ENCODE data around the gene CYP2A13. TPM values are rescaled to one million over a fixed set of nuclear protein-coding genes. Genes with fewer than 3 reads are reported as not detected.

Gene CYP2A13
- total and polyA plus RNA-seq, 9 of the 15 experiments (the other 6 are each of a cell fraction or from before 2014, with no cell fraction given): not detected

DNA sequence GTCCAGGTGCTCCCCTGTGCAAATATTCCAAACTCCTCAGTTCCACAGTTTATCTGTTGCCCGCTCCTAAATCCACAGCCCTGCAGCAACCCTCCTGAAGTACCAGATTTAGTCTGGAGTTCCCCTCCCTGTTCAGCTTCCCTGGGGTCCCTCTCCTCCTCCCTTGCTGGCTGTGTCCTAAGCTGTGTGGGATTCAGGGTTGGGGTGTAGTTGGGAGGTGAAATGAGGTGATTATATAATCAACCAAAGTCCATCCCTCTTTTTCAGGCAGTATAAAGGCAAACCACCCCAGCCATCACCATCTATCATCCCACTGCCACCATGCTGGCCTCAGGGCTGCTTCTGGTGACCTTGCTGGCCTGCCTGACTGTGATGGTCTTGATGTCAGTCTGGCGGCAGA, at the start of gene CYP2A13 (continued):
- TF ChIP-seq, protein P1, sequence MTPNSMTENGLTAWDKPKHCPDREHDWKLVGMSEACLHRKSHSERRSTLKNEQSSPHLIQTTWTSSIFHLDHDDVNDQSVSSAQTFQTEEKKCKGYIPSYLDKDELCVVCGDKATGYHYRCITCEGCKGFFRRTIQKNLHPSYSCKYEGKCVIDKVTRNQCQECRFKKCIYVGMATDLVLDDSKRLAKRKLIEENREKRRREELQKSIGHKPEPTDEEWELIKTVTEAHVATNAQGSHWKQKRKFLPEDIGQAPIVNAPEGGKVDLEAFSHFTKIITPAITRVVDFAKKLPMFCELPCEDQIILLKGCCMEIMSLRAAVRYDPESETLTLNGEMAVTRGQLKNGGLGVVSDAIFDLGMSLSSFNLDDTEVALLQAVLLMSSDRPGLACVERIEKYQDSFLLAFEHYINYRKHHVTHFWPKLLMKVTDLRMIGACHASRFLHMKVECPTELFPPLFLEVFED (CRISPR knock-in tag; conservative IDR thresholded peaks at IDR 0.05): no peak
- TF ChIP-seq MTF1 (CRISPR knock-in tag; IDR thresholded peaks at IDR 0.05; ENCODE audit: borderline replicate concordance): no peak
- no peak for TF ChIP-seq ZNF589 (CRISPR knock-in tag; IDR thresholded peaks at IDR 0.05; ENCODE audit: low read depth)

DNA sequence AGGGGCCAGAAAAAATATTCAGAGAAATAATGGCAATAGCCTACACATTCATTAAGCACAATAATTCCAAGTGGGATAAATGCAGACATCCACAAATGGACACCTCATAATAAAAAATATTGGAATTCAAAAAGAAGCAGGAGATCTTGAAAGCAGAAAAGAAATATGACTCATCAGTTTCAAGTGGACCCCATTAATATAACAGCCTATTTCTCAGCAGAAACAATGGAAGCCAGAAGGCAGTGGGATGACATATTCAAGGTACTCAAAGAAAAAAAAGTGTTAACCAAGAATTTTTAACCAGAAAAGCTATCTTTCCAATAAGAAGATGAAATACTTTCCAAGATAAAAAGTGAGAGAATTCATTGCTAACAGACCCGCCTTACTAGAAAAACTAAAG, 48.4 kb upstream of the CYP2A13 start:
- Histone ChIP-seq H3K9me1 (ENCODE audit: control insufficient read depth, insufficient read depth, low read length) (no peaks in the 10 kb centered on the region), H3K79me2 (ENCODE audit: control insufficient read depth, insufficient read depth, low read length) (no peaks in the 10 kb centered on the region), H3K27ac (ENCODE audit: extremely low read depth, low read depth, low read length) (no peak overlapping the region), H2AFZ (ENCODE audit: low read depth, low read length) (no peak overlapping the region), H3K27me3 (ENCODE audit: control insufficient read depth in 2 of 2, insufficient read depth in 2 of 2, low read length in 2 of 2) (peaks cover 0 to 8% of the 10 kb centered on the region in 2 experiments; a peak in 2 of 5 replicates), H3K4me3 (no peak overlapping the region), H3K9me3 (replicated peaks; ENCODE audit: control insufficient read depth, insufficient read depth, low read depth, low read length) (no peaks in the 10 kb centered on the region), H3K36me3 (ENCODE audit: control insufficient read depth, insufficient read depth, low read length) (no peaks in the 10 kb centered on the region), H4K20me1 (replicated peaks; ENCODE audit: control insufficient read depth, insufficient read depth, low read length) (no peaks in the 10 kb centered on the region), H3K4me1 (replicated peaks in 1 of 2; ENCODE audit: control insufficient read depth in 2 of 2, insufficient read depth in 2 of 2, low read length in 2 of 2) (no peaks in the 10 kb centered on the region), H3K9ac (ENCODE audit: insufficient read depth in 1 of 2, low read depth in 2 of 2, low read length in 2 of 2) (no peak overlapping the region), H3K4me2 (ENCODE audit: insufficient read depth, low read length) (no peak overlapping the region)
- ATAC-seq (no peak), DNase-seq (ENCODE audit: extremely low read depth in 1 of 4, low spot score in 3 of 4) (peak in 1 of 4 experiments; percentile 20), FAIRE-seq (no peak)
- BruUV-seq (replicated peaks): no TSS peak
- WGBS (ENCODE audit: insufficient coverage, low coverage, missing lambda C conversion rate): 0% methylated on average over 1 of the region's 1 CpG
- CTCF ChIA-PET (ENCODE audit: low intra/inter-chr PET ratio): no interaction called here
- in situ Hi-C loops (cut with MboI): no loop called here
- POLR2A ChIA-PET: no interaction called here
- intact Hi-C loops (cut with micrococcal nuclease): no loop called here
- TF ChIP-seq MAFF (IDR thresholded peaks at IDR 0.05; ENCODE audit: low read length): peak; percentile 21; the same call in 1 of the 2 replicates
- 0 out of 2 replicates have a peak, but pooled peaks have one; percentile 20 for TF ChIP-seq EHMT2 (IDR thresholded peaks at IDR 0.05)
- TF ChIP-seq TRIM24 (IDR thresholded peaks at IDR 0.05): peak; percentile 60 to 76; a peak in 3 of 4 replicates
- TF ChIP-seq, protein P2, sequence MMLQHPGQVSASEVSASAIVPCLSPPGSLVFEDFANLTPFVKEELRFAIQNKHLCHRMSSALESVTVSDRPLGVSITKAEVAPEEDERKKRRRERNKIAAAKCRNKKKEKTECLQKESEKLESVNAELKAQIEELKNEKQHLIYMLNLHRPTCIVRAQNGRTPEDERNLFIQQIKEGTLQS (IDR thresholded peaks at IDR 0.05): peak; percentile 76
- TF ChIP-seq, protein P2 (CRISPR knock-in tag; conservative IDR thresholded peaks at IDR 0.05): no peak
- TF ChIP-seq NFE2L1 (tag; IDR thresholded peaks at IDR 0.05; ENCODE audit: borderline replicate concordance, low read depth): peak; percentile 37; the same call in 1 of the 2 replicates
- TF ChIP-seq, protein P3, sequence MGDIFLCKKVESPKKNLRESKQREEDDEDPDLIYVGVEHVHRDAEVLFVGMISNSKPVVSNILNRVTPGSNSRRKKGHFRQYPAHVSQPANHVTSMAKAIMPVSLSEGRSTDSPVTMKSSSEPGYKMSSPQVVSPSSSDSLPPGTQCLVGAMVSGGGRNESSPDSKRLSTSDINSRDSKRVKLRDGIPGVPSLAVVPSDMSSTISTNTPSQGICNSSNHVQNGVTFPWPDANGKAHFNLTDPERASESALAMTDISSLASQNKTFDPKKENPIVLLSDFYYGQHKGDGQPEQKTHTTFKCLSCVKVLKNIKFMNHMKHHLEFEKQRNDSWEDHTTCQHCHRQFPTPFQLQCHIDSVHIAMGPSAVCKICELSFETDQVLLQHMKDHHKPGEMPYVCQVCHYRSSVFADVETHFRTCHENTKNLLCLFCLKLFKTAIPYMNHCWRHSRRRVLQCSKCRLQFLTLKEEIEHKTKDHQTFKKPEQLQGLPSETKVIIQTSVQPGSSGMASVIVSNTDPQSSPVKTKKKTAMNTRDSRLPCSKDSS (IDR thresholded peaks at IDR 0.05; ENCODE audit: low read depth, partially characterized antibody): peak; percentile 38
- TF ChIP-seq JUND (IDR thresholded peaks at IDR 0.05; ENCODE audit: borderline replicate concordance, low read depth, low read length): peak; percentile 37; the same call in 1 of the 2 replicates
- peak; percentile 49; the same call in 2 of the 3 replicates for TF ChIP-seq JUND (tag; IDR thresholded peaks at IDR 0.05; ENCODE audit: borderline replicate concordance, low read depth, low read length)
- no peak for TF ChIP-seq ZNF133 (CRISPR knock-in tag; IDR thresholded peaks at IDR 0.05)
- TF ChIP-seq, protein P4, sequence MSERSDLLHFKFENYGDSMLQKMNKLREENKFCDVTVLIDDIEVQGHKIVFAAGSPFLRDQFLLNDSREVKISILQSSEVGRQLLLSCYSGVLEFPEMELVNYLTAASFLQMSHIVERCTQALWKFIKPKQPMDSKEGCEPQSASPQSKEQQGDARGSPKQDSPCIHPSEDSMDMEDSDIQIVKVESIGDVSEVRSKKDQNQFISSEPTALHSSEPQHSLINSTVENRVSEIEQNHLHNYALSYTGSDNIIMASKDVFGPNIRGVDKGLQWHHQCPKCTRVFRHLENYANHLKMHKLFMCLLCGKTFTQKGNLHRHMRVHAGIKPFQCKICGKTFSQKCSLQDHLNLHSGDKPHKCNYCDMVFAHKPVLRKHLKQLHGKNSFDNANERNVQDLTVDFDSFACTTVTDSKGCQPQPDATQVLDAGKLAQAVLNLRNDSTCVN (CRISPR knock-in tag; IDR thresholded peaks at IDR 0.05): no peak
- TF ChIP-seq C11orf30 (IDR thresholded peaks at IDR 0.05; ENCODE audit: low read depth): peak; percentile 60
- TF ChIP-seq PHTF2 (CRISPR knock-in tag; IDR thresholded peaks at IDR 0.05): no peak
- no peak for TF ChIP-seq HNRNPUL1 (IDR thresholded peaks at IDR 0.05; ENCODE audit: low read length)
- no peak for TF ChIP-seq HDAC3 (IDR thresholded peaks at IDR 0.05; ENCODE audit: borderline replicate concordance, partially characterized antibody)
